NCI-H1694 treated with DMSO at 0.1 percent for 48 hours (cell line): ENCODE results near the gene HEATR3.

Experiments used
- DNase-seq: peaks from one replicate; lab custom pipeline; 2025; lab: John Stamatoyannopoulos, UW

Gene HEATR3, protein sequence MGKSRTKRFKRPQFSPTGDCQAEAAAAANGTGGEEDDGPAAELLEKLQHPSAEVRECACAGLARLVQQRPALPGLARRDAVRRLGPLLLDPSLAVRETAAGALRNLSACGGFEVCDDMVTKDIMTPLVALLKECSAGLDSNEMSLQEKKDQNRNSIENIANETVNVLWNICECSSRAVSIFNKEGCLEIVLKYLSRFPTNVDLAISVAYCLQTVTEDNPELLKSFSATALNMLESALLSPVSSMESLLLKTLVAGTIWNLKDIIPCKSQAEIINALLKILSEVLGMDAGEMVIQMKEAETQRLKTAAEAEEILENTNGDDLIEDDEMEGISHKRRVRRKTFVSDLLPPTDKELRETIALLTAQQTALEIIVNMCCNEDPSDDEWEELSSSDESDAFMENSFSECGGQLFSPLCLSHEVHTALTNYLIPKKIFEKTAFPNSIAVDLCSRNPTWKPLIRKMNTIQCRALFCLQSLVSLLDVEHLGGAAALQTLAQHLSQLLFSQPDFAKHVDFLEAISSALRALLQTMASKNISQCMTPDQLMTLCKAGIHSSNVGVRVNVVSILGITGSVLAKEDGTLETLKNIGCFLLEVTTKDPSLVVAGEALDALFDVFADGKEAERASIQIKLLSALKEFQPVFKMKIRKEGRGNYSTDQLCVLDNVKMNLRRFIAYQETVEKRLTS

DNA sequence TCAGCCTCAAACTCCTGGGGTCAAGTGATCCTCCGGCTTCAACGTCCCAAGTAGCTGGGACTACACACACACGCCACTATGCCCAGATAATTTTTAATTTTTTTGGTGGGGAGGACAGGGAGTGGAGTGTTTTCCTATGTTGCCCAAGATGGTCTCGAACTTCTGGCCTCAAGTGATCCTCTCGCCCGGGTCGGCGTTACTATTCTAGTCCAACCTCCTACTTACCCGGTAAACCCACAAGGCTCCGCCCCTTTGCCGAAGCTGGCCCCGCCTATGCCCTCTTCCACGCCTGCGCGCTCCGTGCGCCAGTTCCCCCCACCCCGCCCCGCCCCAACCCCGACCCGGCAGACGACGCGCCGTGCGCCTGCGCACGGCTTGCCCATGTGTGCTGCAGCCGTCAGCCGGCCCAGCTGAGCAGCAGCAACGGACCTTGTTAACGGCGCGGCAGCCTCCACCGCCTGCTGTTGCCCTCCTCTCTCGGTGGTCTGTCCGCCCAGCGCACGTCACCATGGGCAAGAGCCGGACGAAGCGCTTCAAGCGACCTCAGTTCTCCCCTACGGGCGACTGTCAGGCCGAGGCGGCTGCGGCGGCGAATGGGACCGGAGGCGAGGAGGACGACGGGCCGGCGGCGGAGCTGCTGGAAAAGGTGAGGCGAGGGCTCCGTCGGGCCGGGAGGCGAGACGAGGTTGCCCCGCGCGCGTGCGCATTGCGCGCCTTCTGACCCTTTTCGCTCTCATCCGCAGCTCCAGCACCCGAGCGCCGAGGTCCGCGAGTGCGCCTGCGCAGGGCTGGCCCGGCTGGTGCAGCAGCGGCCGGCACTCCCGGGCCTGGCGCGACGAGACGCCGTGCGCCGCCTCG lies at the start of gene HEATR3:
Gene HEATR3 (plus strand): TSS at position 347 of the 858 bp plus-strand sequence. CDS start 162 bp downstream, at position 509.
- DNase-seq: peak; percentile 83

DNA sequence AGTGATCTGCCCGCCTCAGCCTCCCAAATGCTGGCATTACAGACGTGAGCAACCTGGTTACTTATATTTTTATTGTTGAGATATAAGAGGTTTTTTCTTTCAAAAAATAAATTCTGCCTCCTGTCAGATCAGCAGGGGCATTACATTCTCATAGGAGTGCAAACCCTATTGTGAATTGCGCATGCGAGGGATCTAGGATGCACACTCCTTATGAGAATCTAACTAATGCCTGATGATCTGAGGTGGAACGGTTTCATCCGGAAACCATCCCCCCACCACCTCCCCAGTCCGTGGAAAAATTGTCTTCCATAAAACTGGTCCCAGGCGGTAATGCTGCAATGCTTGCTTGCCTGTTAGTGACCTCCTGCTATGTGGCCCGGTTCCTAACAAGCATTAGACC lies 48.2 kb upstream of the HEATR3 start:
- DNase-seq: no peak

DNA sequence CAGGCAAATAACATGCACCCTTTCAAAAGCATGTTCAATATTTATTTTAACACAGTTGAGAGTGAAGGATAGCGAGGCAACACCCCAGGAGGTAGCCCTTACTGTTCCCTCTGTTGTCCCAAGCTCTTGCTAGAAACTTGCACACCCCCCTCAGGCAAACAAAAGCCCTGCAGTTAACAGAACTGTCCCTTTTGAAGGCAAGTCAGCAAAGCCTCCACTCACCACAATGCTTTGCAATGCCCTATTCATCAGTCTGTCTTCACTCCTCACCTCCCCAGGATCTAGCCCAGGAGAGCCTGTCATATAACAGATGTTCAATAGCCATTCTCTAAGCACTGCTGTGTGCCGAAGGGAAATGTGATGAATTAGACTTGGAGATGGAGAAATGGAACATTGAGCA lies 44.2 kb upstream of the HEATR3 start:
- DNase-seq: no peak

DNA sequence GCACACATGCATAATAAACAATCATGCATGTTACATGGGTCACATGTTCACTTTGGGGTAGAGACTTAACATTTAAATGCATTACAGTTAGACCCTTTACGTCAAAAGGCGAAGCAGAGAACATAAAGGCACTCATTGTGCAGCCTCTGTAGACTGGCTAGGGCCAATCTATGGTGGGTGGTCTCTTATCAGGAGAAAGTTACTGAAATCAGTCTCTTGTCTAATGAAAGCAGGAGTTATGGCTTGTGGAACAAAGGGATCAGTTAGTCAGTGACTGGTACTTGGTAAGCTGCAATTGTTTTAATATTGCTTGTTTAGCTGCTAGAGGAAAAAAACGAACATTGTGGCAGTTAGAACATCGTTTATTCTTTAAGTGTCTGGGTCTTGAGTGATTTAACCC lies 42.1 kb upstream of the HEATR3 start:
- DNase-seq: no peak

DNA sequence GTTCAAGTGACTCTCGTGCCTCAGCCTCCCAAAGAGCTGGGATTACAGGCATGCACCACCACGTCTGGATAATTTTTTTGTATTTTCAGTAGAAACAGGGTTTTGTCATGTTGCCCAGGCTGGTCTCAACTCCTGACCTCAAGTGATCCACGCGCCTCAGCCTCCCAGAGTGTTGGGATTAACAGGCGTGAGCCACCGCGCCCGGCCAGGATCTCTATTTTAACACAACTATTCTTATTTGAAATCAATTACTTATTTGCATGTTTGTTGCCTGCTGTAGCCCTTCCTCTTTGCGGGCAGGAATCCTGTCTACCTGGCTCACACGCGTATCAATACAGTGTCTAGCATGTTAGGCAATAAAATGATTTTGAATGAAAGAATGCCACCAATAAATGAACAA lies 41.6 kb upstream of the HEATR3 start:
- DNase-seq: no peak

DNA sequence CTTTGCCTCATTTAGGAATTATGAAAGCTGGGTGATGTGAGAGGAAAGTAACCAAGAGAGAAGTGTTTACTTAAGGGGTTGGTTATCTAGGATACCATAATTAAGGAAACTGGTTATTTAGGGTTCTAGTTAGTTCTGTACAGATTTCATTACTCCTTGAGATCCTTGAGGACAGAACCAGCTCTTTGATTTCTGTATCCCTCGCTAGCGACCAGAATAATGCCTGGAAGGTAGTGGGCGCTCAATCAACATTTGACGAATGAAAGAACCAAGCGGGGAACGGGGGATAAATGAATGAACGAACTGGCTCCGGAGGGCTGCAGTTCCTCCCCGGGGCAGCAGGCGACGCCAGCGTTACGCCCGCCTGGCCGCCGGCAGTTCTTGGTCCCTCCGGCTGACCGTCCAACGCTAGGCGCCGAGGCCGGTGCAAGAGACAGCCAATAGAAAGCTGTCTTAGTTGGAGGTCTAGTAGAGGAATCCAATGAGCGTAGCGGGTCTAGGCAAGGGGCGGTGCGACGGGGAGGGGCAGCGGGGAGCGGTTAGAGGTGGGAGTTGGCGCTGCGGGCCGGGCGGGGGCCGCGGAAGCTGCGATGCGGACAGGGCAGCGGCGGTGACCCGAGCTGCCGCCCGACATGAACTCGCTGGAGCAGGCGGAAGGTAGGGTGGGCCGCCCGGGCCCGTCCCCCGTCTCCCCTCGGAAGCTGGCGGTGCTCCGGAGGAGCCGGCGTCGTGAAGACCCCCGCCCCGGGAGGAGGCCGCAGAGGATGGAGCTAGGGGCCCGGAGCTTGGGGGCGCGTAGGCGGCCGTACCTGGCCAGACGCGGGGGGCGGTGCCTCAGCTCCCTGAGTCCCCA lies 40.9 kb upstream of the HEATR3 start, which contains the start of gene CNEP1R1:
Gene CNEP1R1 (plus strand): TSS at position 542 of the 853 bp plus-strand sequence. CDS start 91 bp downstream, at position 633.
- peak; percentile 86 for DNase-seq

DNA sequence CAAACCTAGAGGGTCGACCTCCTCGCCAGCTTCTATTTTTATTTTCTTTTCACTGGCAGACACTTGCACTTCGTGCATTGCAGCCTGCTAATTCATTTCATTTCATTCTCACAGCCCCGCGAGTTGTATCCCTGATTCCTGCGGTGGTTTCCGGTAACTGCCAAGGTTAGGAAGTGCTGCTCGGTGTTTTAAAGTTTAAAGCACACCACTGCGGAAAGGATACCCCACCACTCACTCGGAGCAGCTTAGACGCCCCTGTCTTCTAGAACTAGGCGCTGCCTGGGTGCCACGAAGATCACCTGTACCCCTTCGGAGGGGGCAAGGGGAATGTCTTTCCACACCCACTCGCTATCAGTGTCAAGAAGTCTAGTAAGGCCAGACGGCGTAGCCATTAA lies 40.2 kb upstream of the HEATR3 start:
- DNase-seq: no peak

DNA sequence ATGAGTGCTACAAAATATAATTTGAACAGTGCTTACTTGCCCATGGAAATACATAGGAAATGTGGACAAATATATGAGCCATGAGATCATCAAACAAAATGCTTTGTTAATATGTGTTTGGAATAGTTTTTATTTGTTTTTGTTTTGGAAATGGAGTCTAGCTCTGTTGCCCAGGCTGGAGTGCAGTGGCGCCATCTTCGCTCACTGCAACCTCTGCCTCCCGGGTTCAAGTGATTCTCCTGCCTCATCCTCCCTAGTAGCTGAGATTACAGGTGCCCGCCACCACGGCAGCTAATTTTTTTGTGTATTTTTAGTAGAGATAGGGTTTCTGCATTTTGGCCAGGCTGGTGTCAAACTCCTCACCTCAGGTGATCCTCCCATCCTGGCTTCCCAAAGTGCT lies 37.9 kb upstream of the HEATR3 start:
- DNase-seq: no peak

DNA sequence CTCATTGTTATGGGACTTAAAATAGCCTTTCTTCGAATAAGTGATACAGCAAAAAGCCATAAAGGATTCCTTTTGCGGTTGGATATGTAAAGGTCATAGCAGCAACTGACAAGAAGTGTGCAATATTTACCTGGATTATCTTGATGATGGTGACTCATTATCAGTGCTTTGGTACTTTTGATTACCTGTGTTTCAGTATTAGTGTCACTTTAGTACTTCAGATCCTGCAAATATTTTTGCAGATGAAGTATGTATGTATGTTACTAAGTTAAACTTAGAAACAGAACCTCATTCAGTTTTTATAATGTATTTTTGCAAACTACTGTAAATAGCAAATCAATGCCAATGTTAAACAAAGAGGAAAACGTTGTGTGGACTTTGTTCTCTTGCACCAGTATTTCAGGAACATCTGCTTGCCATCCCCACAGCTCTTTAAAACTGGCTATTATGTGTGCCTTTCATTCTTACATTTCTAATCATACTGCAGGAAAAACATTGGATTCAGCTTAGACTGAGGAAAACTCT lies 30.2 kb upstream of the HEATR3 start:
- DNase-seq: no peak

DNA sequence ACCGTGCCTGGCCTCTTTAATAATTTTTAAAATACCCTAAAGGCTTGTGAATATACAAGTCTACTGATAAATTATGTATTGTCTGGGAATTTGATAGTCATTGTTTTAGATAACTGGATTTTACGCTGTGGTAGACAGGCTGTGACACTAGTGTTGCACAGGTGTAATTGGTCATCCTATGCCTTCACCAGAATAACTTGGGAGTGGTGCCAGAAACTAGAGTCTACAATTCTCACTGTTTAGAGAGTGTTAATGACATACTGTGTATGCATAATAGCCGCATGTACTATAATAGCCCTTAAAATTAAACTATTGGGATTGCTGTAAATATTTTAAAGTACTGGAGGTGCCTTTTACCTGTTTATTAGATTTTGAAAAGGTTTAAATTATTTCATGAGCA lies 29.3 kb upstream of the HEATR3 start:
- no peak for DNase-seq

DNA sequence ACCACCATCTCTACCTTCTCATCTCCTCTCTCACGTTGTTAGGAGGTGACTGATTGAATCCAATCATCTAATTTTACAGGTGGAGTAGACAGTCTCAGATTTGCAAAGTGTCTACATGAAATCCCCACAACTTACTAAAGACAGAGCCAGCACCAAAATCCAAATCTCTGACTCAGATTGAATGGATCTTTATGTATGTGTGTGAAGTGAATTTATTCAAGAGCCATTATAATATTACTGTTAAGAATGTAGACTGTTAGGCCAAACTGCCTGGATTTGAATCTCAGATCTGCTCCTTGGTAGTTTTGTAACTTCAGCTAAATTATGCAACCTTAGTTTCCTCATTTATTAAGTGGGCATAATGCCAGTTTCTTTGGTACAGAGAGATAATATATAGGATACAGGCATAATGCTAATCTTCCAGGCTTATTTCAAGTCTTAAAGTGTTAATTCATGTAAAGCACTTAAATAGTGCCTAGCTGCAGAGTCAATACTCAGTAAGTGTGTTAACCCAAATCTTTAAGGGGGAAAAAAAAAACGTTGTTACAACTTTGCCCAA lies 28.0 kb upstream of the HEATR3 start:
- no peak for DNase-seq

DNA sequence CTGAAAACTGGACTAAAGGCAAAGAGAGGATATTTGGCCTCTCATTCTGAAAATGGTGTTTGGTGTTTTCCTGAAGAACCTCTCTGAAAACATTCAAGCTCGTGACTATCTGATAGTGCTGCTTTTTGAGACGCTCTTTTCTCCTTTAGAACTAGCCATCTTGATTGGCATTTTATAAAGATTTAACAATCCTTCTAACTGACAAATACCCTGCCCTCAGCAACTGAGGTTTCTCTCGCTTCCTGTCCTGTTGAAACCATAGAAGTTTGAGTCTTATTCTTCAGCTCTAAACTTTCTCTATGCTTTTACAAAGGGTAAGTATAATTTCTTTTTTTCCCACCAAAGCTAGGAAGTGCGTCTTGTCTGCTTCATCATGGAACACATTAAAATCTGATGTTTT lies 27.5 kb upstream of the HEATR3 start:
- DNase-seq: no peak

DNA sequence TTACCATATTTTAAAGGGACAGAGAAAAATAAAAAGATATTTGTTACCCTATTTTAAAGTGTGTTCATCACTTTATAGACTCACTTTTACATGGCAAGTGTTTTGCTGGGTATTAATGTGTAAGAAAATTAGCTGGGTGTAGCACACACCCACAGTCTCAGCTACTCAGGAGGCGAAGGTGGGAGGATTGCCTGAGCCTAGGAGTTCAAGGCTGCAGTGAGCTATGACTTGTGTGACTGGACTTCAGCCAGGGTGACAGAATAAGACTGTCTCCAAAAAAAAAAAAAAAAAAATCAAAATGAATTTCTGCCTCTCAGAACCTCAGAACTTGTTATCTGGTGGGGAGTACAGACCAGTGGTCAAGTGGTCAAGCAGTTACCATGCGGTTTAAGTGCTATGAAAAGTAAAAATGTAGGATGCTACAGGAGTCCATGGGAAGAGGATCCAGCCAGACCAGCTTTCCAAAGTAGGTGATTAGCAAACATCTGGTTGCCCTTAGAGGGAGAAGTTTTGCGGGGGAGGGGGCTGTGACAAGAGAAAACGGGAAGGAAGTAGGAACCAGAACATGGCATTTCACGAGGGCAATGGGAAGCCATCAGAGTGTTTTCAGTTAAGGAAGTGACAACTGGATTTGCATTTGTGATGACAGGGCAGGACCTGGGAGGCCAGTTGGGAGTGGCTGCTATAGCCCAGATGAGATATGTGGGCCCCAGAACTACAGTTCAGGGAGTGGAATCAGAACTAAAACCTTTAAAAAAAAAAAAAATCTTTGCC lies 26.8 kb upstream of the HEATR3 start:
- DNase-seq: no peak

DNA sequence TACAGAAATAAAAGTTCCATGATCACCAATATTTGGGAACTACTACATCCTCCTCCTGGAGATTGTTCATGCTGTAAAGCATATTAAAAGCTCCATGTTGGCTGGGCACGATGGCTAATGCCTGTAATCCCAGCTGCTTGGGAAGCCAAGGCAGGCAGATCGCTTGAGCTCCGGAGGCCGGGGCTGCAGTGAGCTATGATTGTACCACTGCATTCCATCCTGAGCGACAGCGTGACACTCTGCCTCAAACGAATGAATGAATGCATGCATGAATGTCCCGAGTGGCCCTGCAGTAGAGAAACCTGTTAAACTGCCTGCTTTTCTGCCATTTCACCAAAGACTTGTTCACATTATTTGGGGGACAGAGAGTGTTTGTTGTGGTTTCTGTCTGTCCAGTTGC lies 25.8 kb upstream of the HEATR3 start:
- DNase-seq: no peak

DNA sequence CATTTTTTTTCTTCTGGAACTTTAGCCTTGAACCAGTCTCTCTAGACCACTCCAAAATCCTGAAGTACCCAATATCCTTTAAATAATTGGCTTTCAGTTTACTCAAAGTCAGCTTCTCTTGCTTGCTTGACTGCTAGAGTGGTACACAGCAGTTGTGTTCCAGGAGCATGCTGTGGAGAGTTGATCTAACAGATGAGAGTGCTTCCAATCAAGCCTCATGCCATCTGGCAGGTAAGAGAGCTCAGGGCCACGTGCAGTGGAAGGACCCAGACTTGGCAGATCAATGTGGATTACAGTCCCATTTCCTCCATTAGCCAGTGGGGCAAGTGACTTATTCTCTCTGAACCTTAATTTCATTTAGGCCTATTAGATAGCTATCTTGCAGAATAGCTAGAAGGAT lies 25.1 kb upstream of the HEATR3 start:
- no peak for DNase-seq

DNA sequence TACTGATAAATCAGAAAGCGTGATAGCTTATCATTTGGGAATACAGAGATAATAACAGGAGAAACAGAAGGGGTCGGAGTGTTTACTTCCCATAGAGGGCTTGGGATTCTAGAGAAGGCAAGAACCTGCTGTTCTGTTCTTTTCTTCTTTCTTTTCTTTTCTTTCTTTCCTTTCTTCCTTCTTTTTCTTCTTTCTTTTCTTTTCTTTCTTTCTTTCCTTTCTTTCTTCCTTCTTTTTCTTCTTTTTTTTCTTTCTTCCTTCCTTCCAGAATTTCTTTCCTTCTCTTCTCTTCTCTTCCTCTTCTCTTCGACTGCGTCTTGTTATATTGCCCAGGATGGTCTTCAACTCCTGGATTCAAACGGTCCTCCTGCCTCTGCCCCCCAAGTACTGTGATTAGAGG lies 22.4 kb upstream of the HEATR3 start:
- DNase-seq: no peak

DNA sequence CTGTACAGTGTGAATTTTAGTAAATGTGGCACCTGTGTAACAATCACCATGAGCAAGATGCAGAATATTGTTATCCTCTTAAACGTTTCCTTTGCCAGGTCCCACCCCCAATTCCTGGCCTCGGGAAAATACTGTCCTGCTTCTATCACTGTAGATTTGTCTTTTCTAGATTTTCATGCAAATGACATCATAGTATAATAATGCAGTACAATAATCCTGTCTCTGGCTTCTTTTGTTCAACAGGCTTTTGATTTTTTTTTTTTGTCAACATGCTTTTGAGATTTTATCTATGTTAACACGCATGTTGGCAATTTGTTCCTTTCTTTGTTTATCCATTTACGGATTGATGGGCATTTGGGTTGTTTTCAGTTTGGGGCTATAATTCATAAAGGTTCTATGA lies 20.4 kb upstream of the HEATR3 start:
- no peak for DNase-seq

DNA sequence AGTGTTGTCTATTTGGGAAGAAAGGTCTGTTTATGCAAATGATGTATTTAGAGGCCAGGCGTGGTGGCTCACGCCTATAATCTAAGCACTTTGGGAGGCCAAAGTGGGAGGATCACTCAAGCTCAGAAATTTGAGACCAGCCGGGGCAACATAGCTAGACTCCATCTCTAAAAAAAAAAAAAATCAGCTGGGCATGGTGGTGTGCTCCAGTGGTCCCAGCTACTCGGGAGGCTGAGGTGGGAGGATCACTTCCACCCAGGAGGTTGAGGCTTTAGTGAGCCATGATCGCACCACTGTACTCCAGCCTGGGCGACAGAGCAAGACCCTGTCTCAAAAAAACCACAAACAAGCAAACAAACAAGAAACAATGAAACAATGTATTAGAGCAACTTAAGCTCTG lies 18.9 kb upstream of the HEATR3 start:
- DNase-seq: no peak

DNA sequence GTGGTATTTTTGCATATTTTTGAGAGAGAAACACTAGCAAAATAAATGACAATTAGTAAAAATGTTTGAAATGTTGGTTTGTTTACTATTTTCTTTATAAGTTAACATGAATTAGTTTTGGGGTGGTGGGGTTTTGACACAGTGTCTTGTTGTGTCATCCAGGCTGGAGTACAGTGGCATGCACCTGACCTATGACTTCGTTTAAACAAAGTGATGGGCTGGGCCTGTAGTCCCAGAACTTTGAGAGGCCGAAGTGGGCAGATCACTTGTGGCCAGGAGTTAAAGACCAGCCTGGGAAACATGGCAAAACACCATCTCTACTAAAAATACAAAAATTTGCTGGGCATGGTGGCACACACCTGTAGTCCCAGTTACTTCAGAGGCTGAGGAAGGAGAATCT lies 17.9 kb upstream of the HEATR3 start:
- no peak for DNase-seq

DNA sequence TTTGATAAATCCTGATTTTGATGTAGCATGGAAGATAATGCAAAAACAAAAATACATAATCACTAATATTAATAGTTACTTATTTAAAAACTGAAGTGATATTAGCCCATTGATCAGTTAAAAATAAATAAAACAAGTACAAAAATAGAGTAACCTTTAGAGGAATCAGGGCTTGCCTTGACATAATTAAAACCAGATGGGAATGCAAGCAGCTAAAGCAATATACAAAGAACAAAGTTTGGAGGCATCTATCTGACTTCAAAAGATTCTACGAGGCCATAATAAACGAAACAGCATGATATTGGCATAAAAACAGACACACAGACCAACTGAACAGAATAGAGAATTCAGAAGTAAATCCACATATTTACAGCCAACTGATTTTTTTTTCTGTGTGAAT lies 15.0 kb upstream of the HEATR3 start:
- no peak for DNase-seq
